Right kidney (tissue), 1 donor: ENCODE results near the gene SUPT4H1.
A peak's percentile ranks its signal among the peaks of the same experiment; 100 is the strongest.

Source experiments
- DNase-seq: peaks from one replicate; pipeline ENCODE4 v3.0.0-alpha.2; 2016

The SUPT4H1 gene

GRCh38 chr17:58306131-58306951, 45.7 kb downstream of the SUPT4H1 start:
- DNase-seq = no peak

GRCh38 chr17:58305626-58306025, 46.4 kb downstream of the SUPT4H1 start:
- DNase-seq = no peak

GRCh38 chr17:58304750-58305486, 47.1 kb downstream of the SUPT4H1 start:
- no peak for DNase-seq

GRCh38 chr17:58303971-58304749, 47.8 kb downstream of the SUPT4H1 start:
- DNase-seq = peak; percentile 28

GRCh38 chr17:58302919-58303585, 48.9 kb downstream of the SUPT4H1 start:
- DNase-seq = no peak

GRCh38 chr17:58302171-58302918, 49.7 kb downstream of the SUPT4H1 start:
- DNase-seq = no peak

GRCh38 chr17:58301504-58302150, 50.4 kb downstream of the SUPT4H1 start:
- no peak for DNase-seq

- DNase-seq = no peak
Observed at GRCh38 chr17:58300336-58300735, 51.7 kb downstream of the SUPT4H1 start.
